AG20443 (cell line): Measurements from ENCODE around the gene SEC16A.
"Not testable (repeated sequence)": the region's sequence is repeated elsewhere in the genome, so short reads cannot be mapped to it uniquely, and the experiment has no call there.

ENCODE experiments used
- DNase-seq: peaks from one replicate; pipeline ENCODE4 v3.0.0; 2012; ENCODE audit warnings: low spot score, mixed read lengths

Gene SEC16A

DNA sequence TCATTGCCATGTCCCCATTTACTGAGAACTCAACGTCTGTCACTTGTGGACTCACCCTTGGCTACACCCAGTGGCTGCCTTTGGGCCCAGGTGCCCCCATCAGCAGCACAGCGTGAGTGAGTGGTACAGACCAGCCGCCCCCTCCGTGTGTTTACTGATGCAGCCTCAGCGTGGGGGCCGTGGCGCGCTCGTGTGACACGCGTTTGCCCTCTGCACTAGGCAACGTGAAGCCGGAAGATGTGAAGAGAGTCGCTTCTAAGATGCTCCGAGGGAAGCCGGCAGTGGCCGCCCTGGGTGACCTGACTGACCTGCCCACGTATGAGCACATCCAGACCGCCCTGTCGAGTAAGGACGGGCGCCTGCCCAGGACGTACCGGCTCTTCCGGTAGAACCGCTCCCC, 60.0 kb downstream of the SEC16A start:
- no peak for DNase-seq

DNA sequence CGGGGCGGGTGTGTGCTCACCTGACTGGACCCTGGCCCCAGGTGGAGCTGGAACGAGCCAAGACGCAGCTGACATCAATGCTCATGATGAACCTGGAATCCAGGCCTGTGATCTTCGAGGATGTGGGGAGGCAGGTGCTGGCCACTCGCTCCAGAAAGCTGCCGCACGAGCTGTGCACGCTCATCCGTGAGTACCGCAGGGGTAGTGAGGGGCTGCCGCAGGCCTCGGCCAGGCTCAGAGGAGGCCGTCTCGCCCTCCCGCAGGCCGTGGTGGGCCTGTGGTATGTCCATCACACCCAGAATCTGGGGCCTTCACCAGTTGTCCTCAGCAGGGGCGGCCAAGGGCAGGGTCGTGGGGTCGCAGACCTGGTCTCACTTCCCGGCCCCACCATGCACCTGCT, 61.0 kb downstream of the SEC16A start:
- no peak for DNase-seq

DNA sequence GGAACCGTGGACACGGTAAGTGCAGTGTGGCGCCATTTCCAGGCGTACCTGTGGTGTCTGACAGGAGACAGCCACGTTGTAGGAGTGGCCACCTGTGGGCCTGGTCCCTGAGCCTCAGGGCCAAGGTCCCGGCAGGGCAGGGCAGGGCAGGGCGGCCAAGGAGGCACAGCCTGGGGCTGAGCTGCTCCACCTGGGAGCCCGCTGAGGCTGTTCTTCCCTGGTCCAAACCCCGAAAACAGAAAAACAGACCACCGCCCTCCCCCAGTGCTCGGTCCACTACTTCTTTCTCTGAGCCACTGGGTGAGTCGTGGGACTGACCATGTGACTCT, 63.8 kb downstream of the SEC16A start:
- DNase-seq, result no peak

DNA sequence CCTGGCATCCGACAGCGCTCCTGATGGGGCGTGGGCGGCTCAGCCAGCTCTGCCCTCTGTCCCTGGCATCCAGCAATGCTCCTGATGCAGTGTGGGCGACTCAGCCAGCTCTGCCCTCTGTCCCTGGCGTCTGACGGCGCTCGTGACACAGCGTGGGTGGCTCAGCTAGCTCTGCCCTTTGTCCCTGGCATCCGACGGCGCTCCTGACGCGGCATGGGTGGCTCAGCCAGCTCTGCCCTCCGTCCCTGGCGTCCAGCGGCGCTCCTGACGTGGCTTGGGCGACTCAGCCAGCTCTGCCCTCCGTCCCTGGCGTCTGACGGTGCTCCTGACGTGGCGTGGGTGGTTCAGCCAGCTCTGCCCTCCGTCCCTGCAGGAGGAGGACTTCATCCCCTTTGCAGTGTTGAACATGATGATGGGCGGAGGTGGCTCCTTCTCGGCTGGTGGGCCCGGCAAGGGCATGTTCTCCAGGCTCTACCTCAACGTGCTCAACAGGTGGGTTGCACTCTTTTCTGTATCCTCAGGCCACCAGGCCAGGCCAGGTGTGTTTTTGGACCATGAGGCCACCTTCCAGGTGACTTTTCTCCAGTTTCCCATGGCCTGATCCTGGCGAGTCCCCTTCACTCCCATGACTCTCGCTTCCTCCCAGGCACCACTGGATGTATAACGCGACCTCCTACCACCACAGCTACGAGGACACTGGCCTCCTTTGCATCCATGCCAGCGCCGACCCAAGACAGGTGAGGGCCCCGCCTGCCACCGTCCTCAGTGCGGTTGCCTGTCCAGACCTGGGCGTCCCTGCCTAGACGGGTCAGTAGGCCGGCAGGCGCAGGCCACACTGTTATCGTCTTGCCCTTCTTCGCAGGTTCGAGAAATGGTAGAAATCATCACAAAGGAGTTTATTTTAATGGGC, 64.4 kb downstream of the SEC16A start:
- no peak for DNase-seq

DNA sequence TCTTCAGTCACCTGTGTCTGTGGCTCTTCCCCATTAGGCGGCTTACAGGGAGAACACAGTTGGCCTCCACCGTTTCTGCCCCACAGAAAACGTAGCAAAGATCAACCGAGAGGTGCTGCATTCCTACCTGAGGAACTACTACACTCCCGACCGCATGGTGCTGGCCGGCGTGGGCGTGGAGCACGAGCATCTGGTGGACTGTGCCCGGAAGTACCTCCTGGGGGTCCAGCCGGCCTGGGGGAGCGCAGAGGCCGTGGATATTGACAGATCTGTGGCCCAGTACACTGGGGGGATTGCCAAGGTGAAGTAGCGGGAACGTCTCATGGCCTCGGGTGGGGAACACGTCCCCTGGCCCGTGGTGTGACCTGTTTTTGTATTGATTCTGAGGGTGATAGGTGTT, 65.9 kb downstream of the SEC16A start:
- no peak for DNase-seq

DNA sequence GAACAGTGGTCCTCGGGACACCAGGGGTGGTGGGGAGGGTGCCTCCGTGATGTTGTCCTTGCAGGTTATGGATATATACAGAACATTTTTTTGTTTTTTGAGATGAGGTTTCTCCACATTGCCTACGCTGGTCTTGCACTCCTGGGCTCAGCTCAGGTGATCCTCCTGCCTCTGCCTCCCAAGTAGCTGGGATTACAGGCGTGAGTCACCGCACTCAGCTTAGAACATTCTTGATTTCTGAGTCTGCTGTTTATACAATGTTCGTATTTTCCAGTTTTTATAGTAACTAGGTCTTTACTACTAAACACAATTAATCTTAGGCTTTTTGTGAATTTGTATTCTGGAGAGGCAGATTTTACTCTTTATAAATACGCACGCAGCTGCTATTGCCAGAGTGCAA, 66.4 kb downstream of the SEC16A start:
- DNase-seq, result no peak

DNA sequence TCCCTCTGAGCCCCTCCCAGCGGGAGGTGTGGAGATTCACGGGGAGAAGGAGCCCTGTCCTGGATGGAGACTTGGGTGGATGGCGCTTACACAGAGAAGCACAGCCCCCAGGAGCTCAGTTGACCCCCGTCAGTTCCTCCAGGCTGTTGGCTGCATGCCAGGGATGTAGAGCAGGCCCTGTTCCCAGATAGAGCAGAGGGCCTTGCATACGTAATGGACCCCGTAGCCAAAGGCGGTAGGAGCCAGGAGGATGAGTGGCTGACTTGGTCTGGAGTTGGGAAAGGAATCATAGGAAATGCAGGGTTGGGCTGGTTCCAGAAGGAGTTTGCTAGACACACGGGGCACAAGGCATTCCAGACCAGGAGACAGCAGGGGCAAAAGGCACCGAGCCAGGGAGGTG, 69.9 kb downstream of the SEC16A start:
- no peak for DNase-seq

DNA sequence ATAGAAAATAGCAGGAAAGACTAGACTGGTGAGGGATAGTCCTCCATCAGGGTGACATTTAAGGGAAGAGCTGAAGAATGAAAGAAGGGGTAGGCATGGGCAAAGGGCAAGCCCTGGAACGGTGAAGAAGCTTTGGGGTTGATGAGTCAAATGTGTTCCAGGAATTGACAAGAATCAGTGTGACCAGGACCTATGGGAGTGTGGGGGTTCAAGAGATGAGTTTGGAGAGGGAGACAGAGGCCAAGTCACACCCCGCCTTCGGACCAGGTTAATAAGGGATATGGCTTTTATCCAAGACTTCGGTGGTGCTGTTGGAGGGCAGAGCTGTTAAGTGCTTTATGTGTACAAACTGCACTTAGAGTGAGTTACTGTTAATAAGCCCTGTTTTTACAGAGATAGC, 71.5 kb downstream of the SEC16A start:
- DNase-seq, result no peak

DNA sequence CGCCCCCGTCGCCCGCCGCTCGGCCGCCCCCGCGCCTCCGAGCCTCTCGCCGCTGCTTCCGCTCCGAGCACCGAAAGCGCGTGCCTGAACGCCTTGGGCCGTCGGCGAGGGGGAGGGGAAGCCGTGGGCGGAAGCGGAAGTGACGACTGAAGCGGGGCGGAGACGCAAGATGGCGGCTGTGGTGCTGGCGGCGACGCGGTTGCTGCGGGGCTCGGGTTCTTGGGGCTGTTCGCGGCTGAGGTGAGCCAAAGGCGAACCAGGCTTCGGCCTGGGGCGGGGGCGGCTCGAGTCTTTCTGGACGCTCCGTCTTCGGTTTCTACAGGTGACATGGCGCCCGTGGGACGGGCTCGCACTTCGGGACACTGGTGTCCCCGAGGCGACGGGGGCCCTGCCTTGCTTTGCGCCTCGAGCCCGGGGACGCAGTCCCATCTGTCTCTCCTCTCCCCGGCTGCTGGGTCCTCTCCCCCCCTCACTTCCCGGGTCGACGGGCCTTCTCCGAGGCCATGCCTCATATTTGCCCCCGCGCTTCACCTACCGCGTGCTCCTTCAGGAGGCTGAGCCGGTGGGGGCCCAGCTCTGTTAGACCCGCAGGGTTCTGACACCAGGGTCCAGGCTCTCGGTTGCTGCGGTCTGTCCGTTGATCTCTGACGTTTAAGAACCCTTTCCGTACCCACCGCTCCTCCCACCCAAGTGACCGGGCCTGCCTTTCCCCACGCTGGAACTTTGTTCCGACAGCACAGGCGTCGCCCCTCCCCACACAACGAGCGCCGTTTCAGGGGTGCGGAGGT, 72.1 kb downstream of the SEC16A start, which contains the start of the genes ENTR1 and PMPCA:
Gene ENTR1 (minus strand): TSS at position 115 of the 788 bp plus-strand sequence. CDS start 217 bp downstream, outside the sequence.
Gene PMPCA (plus strand): TSS at position 159 of the 788 bp plus-strand sequence. CDS start 11 bp downstream, at position 170.
- DNase-seq, result peak; percentile 99

DNA sequence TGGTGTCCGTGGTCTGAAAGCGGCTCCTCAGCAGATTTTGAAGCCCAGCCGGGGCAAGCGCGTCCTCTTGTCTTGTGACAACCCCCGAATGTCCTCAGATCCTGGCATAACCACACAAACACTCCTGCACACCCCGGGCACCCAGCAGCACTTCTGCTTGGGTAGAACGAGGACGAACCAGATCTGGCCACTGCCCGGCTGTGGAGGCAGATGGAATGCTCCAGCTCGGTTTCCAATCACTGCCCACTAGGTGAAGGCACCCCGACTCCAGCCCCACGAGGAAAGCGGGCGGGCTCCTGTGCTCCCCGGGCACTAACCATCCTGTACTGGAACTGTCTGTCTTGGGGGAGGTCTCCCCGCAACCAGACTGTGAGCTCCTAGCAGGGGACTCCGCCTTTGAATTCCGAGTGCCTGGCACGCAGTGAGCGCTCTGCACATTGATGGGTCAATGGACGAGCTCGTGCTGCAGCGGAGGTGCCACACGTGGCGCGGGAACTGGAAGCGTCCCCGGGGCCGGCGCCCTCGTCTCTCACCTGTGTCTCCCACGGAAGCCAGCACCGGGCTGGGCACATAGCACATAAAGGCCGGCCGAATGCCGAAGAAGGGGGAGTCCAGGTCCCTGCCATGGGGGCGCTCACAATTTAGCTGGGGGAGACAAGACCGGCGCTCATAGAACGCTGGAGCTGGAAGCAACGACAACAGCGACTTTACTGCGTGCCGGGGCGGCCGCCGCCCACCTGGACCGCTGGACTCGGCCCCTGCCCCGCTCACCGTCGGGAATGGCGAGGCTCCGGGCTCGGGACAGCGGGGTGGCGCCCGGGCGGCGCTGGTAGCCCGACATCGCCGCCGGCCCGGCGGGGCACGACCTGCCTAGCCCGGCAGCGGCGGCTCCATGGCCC, 73.0 kb downstream of the SEC16A start:
- DNase-seq, result peak; percentile 78

DNA sequence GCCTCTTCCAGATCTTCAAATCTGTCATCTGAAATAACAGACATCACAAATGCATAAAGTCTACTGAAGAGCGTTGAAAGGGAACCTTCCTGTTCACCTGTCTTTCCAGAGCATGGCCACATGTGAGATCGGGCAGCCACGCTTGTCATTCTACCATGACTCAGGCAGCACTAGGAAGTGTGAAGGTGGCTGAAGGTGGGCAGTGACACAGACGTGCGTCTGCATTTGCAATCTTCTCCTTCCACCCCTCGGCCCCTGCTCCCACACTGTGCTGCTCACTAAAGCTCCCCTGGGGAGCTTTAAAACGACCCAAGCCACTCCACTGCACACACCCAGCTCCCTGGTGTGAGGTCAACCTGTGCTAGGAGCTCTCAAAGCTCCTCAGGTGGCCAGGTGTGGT, 74.9 kb downstream of the SEC16A start:
- no peak for DNase-seq

DNA sequence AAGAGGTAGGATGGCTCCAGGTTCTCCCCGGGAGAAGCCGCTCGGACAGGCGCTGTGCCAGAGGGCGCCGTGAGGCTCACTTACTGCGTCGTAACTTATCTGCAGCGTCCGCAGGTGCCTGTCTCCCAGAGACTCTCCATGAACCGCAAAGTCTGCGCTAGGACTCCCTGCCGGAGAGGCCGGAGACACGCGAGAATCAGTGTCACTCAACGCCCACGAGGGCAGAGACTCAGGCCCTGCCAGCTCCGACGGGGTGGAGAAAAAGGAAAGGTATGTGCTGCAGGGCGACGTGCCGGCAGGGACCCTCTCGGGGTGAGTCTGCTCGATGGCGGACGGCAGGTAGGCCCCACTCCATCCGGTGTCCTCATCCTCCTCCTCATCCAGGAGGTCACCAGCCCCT, 75.8 kb downstream of the SEC16A start:
- not testable (repeated sequence) for DNase-seq

DNA sequence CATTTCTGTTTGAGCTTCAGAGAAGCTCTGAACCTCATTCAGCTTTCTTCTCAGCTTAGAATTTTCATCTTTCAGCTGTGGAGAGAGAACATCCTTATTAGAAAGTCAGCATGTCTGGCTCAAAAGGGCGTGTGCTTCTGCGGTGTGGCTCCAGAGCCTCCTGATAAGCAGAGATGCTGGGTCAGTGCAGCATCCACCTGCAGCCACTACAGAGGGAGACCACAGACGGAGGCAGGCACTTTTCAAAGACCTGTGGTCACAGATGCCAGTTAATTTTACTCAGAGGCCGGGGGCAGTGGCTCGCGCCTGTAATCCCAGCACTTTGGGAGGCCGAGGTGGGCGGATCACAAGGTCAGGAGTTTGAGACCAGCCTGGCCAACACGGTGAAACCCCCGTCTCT, 76.9 kb downstream of the SEC16A start:
- not testable (repeated sequence) for DNase-seq

DNA sequence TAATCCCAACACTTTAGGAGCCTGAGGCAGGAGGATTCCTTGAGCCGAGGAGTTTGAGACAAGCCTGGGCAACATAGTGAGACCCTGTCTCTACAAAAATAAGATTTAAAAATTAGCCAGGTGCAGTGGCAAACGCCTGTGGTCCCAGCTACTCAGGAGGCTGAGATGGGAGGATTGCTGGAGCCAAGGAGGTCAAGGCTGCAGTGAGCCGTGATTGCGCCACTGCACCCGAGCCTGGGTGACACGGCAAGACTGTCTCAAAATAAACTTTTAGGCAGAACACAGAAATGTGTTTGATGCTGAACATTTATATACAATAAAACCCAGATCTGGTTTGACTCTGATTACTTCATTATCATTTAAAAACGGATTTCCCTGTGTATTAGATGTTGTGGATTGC, 77.4 kb downstream of the SEC16A start:
- DNase-seq, result no peak

DNA sequence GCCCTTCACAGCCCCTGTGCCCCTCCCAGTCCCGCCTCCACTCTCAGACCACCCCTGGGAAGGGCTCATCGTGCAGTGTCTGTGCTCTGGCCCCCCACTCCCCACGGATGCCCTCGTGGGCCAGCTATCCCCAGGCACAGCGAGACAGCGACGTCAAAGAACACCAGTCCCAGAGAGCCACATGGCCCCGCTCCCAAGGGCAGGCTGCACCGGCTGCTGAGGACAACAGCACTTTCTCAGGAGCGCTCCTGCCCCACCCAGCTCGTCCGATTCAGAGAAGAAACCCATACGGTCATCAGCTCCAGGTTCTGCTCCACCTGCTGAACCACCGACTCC, 78.1 kb downstream of the SEC16A start:
- no peak for DNase-seq

DNA sequence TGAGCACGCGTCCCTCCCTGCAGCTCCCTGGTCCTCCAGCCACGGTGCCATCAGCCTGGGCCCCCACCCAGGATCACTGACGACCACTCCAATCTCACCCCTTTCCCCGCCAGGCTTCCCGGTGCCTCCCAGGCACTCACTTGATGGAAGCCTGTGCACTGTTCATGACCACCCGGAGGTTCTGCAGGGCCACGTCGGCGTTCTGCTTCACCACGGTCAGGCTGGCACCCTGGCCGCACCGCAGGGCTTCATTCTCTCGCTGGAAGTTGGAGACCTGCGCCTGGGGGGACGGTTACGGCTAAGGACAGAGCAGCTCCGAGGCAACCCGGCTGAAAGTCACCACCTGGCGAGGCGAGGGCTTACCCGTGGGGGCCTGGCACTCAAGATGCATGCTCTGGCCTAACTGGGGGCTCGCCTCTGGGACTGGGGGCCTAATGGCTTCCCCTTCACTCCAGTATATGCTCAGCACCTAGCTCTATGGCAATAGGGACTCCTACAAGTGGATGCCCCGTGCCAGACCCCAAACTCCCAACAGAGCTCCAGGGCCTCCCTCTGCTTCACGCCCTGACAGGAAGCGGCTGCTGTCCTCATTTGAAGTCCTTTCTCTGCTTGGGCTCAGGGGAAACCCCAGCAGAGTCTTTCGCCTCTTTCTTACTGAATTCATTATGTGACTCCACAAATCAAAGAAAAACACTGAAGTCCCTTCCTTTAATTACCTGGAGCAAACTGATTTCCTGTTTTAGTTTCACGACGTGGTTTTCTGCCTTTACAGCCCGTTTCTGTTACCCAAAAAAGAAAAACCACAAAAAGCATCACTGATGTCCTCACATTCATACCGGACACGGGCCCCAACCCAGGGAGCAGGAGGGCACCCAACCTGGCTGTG, 78.7 kb downstream of the SEC16A start:
- DNase-seq, result no peak

DNA sequence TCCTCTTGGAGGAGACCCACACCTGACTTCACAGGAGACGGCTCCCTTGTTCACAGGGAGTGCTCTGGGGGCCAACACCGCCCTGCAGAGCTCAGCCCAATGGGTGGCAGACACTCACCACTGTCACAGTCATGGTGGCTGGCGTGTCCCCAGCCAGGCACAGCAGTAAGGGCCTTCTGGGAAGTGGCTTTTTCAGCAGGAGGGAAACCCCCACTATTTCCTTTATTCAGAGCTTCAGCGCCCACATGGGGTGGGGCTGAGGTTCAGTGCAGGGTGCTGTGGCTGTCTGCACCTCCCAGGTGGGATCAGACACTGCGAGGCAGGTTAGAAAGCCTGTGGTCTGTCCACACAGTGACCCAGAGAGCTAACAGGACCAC, 79.3 kb downstream of the SEC16A start:
- no peak for DNase-seq

DNA sequence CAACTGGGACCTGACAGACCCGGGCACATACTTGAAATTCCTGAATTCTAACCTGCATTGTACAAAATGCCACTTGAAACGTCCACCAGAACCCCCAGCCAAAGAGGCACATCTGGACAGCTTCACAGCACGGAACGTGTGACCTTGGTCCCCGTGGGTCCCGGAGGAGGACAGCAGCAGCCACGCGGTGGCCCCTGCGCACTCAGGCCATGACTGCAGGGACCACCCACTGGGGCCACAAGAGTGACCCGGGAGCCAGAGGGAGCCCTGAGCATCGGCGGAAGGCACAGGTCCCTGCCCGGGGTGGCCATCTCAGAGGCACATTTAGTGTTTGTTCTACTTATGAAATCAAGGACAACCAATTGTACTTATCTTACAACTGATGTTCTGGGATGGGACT, 80.8 kb downstream of the SEC16A start:
- no peak for DNase-seq

DNA sequence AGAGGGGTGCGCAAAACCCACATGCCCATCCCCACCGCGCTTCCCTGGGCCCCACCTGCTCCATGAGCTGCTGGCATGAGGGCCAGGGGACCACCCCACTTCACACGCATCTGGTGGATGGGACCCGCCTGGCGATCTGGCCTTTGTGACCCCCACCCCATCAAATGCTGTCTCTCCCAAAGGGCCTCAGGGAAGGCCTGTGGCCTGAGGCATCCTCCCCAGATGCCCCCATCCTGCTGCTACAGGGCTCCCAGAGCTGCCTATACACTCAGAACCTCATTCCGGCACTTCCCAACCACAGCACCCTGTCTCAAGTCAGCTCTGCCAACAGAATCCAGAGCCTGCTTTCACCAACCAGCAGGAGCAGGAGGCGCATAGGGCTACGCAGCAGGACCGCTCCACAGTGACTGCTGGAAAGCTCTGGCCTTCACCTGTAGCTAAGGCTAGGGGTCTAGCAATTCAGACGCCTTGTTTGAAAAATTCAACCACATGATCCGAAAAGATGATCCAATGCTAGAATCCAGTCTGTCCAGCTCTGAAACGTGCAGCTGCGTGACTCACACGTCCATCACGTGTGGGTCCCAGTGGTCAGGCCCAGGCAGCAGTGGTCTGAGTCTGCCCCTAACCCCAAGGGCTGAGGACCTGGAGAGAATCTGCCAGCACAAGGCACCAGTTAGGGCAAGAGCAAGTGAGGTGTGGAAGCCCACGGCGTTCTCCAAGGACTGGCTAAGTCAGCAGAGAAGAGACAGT, 81.5 kb downstream of the SEC16A start:
- DNase-seq, result no peak

DNA sequence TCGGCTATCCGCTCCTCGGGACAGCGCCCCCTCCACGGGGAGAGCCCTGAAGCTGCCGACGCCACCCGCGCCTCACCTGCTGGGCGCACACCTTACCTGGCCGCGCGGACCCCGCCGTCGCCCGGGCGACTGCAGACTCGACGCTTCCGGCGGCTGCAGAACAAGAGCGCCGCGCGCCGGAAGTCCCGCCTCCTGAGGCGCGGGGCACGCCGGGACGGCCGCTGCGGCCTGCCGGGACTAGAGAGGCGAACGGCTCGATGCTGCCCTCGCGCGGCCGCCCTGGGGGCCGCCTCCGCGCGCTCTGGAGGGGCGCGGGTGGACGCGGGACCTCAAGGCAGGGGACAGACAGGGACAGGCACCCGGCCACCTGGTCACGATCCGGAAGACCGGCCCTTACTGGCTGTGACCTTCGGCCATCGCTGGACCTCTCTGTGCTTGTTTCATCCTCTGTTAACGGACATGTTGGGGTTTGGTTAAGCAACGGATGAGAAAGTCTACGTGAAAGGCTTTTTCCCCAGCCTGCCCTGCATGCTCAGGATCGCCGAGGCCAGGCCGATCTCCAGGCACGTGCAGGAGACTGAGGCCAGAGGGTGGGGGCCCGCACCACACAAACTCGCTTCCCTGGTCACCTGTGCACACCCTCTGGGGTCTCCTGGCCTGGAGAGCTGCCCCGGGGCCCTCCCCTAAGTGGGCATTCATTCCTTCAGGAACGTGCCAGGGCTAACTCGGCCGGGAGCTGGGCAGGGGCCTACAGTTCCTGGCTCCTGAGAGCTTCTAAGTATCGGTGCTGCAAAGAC, 82.6 kb downstream of the SEC16A start, which contains the start of gene SNAPC4:
Gene SNAPC4 (minus strand): TSS at position 133 of the 797 bp plus-strand sequence. CDS start 1,742 bp downstream, outside the sequence.
- peak; percentile 98 for DNase-seq
